HG02678 (cell line): ENCODE measurements around the gene CMTM5.

Source experiments
- ATAC-seq: cut with Tn5 transposase; IDR thresholded peaks from one replicate; pipeline ENCODE4 v1.9.1; 2021; ENCODE audit warnings: mild to moderate bottlenecking, moderate library complexity; ENCODE audit not compliant: unreplicated experiment

The CMTM5 gene

GRCh38 chr14:23357261-23357660, 19.6 kb upstream of the CMTM5 start:
- no peak for ATAC-seq

- no peak for ATAC-seq
Observed at GRCh38 chr14:23358042-23358441, 18.8 kb upstream of the CMTM5 start.

GRCh38 chr14:23358553-23359166, 18.2 kb upstream of the CMTM5 start:
- no peak for ATAC-seq

GRCh38 chr14:23359167-23359626, 17.6 kb upstream of the CMTM5 start:
- ATAC-seq, result no peak

GRCh38 chr14:23359722-23360447, 17.0 kb upstream of the CMTM5 start:
- no peak for ATAC-seq

- ATAC-seq, result no peak
Observed at GRCh38 chr14:23360496-23360895, 16.4 kb upstream of the CMTM5 start.

- no peak for ATAC-seq
Observed at GRCh38 chr14:23361320-23361719, 15.5 kb upstream of the CMTM5 start.

GRCh38 chr14:23361763-23362162, 15.1 kb upstream of the CMTM5 start:
- no peak for ATAC-seq

GRCh38 chr14:23362200-23362599, 14.6 kb upstream of the CMTM5 start:
- no peak for ATAC-seq

- ATAC-seq, result no peak
Observed at GRCh38 chr14:23364164-23365035, 12.4 kb upstream of the CMTM5 start.

GRCh38 chr14:23365036-23365731, 11.7 kb upstream of the CMTM5 start, which contains the start of gene EFS:
Gene EFS (minus strand): TSS chr14:23365172. CDS start chr14:23365025, 147 bp downstream.
- no peak for ATAC-seq

GRCh38 chr14:23365732-23366425, 11.0 kb upstream of the CMTM5 start:
- no peak for ATAC-seq

GRCh38 chr14:23366426-23366921, 10.4 kb upstream of the CMTM5 start:
- ATAC-seq, result no peak

GRCh38 chr14:23370221-23370620, 6.6 kb upstream of the CMTM5 start:
- ATAC-seq, result no peak

GRCh38 chr14:23371865-23372264, 5.0 kb upstream of the CMTM5 start:
- ATAC-seq, result no peak

GRCh38 chr14:23372509-23372908, 4.3 kb upstream of the CMTM5 start, which contains the start of gene IL25:
Gene IL25 (plus strand): TSS chr14:23372809.
- ATAC-seq, result no peak

GRCh38 chr14:23373041-23373440, 3.8 kb upstream of the CMTM5 start:
- no peak for ATAC-seq

GRCh38 chr14:23375527-23376251, 1.2 kb upstream of the CMTM5 start:
- ATAC-seq, result no peak

GRCh38 chr14:23377198-23377550, 328 bp downstream of the CMTM5 start:
- ATAC-seq, result no peak
